OCI-LY1 (cell line): ENCODE data around the gene MVB12B.

ENCODE experiments used
- EZH2 ChIP-seq: fragments of 200-600 bp; sonication (generic), shearing (Covaris generic); IDR thresholded peaks from 2 replicates; pipeline ENCODE4 v1.8.0; 2017; ENCODE audit warnings: borderline replicate concordance, mixed run types, mild to moderate bottlenecking, antibody characterized with exemption, low read length, moderate library complexity, mixed read lengths
- TF ChIP-seq, protein P1 (sequence below): fragments of 200-600 bp; sonication (generic), shearing (Covaris generic); IDR thresholded peaks from 2 replicates; pipeline ENCODE4 v1.5.1; 2017; ENCODE audit warnings: mild to moderate bottlenecking, antibody characterized with exemption, low read length, moderate library complexity, mixed read lengths

DNA sequence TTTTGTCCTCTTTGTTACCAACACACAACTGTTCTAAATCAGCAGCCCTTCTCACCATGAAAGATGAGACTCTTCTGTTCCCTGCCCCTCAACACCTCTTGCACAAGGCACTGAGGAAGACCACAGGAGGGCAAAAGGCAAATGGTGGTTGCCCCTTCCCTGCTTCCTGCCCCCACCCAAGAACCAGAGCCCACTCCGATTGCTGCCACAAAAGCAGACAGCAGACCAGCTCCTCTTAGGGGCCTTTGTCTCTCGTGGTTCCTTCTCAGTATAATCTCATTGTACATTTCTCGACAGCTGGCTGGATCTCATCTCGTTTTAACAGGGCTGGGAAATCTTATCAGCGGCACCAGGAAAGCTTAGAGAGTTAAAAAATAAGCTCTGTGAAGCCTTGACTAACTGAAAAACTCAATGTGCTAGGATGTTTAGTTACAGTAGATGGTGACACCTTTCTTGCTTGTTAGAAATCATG lies 1.1 kb downstream of the MVB12B start:
- TF ChIP-seq, protein P1, sequence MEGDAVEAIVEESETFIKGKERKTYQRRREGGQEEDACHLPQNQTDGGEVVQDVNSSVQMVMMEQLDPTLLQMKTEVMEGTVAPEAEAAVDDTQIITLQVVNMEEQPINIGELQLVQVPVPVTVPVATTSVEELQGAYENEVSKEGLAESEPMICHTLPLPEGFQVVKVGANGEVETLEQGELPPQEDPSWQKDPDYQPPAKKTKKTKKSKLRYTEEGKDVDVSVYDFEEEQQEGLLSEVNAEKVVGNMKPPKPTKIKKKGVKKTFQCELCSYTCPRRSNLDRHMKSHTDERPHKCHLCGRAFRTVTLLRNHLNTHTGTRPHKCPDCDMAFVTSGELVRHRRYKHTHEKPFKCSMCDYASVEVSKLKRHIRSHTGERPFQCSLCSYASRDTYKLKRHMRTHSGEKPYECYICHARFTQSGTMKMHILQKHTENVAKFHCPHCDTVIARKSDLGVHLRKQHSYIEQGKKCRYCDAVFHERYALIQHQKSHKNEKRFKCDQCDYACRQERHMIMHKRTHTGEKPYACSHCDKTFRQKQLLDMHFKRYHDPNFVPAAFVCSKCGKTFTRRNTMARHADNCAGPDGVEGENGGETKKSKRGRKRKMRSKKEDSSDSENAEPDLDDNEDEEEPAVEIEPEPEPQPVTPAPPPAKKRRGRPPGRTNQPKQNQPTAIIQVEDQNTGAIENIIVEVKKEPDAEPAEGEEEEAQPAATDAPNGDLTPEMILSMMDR, result no peak
- TF ChIP-seq EZH2, result no peak
